ENCODE results near the gene ITPR3.

ITPR3 gene

DNA sequence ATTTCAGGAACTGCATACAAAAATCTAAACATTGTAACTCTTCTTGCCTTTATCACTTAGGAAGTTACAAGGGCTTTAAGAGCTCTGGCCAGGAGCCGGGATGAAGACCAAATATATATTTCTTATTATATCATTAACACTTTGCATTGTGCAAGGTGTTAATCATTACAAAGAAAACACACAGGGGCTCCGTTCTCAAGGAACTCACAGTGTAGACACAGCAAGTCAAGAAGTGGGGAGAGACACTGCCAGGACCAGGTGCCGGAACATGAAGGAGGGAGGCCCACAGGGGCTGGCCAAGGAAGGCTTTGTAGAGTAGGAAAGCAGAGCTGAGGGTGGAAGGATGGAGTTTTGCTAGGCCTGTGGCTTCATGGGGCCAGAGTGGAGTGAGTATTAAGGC lies 17.4 kb downstream of the ITPR3 start:
- no peak for DNase-seq (ENCODE audit: low read depth in 2 of 2)

DNA sequence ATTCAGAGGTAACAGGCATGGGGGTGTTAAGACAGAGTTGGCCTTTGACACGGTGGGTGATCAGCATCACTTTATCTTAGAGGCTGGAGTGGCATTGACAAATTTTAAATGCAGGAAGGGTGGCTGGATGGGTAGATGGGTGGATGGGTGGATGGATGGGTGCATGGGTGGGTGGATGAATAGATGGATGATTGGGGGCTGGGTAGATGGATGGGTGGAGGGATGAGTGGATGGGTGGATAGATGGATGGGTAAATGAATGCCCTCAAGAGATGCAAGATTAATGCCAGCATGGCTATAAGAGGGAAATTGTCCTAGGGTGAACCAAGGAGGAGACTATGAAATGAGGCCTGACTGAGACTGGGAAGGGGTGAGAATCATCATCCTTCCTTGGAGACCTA lies 18.4 kb downstream of the ITPR3 start:
- DNase-seq (ENCODE audit: low read depth in 2 of 2), result no peak

DNA sequence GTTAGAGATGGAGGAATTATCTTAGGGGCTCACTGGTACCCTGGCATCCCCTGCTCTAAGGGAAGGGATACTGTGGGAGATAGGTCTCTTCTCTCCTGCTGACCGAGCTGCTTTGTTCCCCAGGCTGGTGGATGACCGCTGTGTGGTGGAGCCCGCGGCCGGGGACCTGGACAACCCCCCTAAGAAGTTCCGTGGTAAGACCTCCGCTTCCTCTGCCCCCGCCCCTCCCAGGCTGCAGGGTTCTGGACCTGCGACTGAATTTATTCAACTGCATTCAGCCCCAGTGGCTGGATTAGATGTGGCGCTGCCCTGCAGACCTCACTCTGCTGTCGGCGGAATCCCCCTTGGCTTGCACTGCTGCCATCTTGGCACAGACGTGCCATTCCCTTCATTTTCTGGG lies 19.2 kb downstream of the ITPR3 start:
- no peak for DNase-seq (ENCODE audit: low read depth in 2 of 2)

DNA sequence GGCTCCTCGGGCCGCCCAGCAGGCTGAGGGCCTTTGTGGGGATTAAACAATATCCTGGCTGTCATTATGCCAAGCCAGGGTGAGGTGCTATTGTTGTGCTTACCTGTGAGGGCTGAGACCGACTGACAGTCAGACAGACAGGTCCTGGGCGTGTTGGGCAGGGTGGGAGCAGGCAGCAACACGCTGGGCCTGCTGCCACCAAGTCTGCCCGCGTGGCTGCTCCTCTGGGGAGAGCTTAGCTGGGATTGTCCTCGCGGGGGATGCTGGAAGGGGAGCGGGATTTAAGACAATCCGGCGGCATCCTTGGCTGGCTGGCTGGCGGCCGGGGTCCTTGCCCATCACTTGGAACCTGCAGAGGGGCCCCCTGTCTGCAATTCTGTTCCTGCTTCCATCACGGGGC lies 20.0 kb downstream of the ITPR3 start:
- no peak for DNase-seq (ENCODE audit: low read depth in 2 of 2)

DNA sequence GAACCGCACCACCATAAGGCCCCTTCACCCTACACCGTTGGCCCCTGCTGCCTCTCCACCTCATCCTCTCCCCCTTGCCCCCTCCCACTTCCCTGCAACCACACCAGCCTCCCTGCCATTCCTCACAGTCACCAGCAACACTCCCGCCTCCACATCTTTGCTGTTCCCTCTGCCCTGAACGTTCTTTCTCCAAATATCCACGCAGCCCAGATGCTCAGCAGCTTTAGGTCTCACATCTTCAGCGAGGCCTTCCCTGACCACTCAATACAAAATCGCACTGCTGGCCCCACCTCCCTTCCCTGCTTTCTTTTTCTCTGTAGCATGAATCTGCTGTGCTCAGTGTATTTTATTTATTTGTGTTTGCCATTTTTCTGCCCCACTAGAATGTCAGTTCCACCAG lies 20.5 kb downstream of the ITPR3 start:
- no peak for DNase-seq (ENCODE audit: low read depth in 2 of 2)

DNA sequence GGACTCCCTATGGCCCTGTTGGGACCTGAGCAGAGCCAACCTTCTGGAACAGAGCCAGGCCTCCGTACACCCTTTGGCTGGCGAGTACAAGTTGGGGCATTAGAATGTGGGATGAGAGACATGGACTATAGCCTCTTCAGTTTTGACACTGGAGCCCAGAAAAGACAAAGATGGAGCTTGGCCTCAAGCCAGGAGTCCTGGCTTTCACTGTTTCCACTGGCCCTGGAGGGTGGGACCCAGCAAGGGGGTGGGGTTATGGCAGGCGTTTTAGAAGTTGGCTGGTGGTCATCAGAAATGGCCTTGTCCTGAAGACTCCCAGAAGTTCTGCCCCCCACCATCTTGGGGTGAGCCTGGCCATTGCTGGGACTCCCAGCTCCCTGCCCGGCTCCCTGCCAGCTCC lies 21.8 kb downstream of the ITPR3 start:
- DNase-seq (ENCODE audit: low read depth in 2 of 2), result no peak

DNA sequence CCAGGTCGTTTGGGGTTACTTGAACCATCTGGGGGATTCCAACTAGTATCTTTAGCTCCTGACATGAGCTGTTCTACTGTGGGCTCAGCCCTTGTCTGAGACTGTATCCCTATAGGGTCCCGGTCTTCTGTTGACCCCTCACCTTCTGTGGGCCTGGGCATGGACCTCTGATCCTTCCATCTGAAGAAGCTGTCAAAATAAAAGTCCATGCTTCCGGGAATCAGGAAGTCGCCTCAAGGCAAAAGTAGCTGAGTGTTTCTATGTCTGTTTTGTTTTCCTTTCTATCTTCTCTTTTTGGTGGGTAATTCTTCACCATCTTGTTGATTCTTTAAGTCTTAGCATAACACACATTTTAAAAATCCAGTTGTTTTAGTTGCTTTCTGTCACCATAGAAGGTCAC lies 30.3 kb downstream of the ITPR3 start:
- no peak for DNase-seq (ENCODE audit: low read depth in 2 of 2)

DNA sequence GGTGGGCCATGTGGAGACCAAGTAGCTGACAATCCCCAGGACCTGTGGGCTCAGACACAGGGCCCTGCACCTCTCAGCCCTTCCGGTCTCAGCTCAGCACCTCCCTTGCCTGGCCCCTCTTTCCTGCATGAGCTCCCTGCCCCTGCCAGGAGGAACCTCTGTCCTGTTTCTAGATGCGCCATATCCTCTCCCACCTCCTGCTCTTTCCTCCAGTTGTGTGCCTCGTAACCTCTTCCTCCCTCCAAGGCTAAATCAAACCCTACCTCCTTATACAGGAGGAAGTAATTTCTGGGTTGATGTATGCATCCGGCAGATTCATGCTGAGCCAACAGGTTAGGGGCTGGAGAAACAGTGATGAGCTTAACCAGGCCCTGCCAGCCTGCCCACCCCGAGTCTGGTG lies 30.9 kb downstream of the ITPR3 start:
- DNase-seq (ENCODE audit: low read depth in 2 of 2), result no peak

DNA sequence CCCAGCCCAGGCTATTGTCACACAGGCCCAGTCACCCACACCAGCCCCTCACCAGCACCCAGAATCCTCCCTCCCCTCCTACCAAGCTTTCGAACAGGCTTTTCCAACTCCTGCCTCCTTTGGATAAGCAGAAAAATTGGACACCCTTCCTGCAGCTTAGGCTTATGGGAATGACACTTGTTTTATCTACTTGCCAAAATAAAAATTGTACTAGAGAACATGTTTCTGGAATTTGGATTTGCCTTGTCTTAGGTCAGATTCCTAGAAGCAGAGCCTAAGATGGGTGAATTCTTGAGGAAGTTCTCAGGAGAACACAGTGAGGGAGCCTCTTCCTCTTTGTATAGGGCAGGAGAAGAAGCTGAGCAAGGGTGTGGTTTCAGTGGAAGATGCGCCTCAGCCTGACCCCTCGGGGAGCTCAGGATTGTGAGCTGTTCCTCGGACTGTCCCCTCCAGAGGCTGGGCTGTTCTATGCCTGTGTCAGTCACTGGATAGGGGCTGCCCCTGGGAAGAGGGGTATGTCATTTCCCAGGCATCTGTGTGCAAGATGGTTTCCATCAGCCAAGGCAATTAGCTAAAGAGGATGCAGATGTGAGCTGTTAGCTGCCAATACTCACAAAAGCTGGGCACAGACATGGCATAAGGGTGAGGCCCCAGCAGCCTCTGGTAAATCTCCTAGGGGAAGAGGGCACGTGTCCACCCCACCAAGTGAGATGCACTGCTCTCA lies 33.9 kb downstream of the ITPR3 start:
- DNase-seq (ENCODE audit: low read depth in 2 of 2), result no peak

DNA sequence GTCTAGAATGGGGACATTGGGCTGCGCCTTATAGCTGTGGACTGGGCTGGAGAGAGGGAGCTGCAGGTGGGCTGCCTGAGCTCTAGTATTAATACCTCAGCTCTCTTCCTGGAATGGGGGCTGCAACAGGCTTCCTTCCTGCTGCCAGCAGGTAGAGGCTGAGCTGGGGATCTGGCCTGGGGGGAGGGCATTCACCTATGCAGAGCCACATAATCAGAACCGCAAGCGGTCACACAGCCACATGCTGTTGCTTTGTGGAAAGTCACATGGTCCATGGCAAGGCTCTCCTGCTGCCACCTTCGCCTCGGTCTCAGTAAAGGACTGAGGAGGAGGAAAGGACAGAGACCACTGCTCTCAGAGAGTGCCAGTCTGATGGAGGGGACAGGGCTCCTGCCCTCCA lies 35.7 kb downstream of the ITPR3 start:
- no peak for DNase-seq (ENCODE audit: low read depth in 2 of 2)

DNA sequence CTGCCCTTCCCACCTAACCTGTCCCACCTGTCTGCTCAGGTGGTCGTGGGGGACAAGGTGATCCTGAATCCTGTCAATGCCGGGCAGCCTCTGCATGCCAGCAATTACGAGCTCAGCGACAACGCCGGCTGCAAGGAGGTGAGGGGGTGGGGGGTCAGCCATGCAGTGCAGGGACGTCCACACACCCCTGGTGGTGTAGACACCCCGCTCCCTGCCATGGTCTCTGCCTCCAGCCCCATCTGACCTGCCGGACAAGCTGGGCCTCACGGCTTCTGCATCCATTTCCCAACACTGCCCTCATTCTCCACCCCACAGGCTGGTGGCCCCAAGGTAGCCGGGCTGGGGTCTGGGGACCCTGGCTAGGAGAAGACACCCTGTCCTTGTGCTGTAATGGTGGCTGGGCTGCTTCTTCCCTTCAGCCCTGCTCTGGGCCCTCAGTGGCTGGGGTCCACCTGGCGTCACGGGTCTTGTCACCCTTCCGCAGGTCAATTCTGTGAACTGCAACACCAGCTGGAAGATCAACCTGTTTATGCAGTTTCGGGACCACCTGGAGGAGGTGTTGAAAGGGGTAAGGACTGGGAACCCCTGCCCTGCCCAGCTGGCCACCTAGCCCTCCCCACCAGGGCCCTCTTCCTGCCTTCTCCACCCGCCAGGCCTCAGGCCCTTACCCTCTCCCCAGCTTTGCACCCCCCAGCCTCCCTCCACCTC lies 38.0 kb downstream of the ITPR3 start:
- no peak for DNase-seq (ENCODE audit: low read depth in 2 of 2)

DNA sequence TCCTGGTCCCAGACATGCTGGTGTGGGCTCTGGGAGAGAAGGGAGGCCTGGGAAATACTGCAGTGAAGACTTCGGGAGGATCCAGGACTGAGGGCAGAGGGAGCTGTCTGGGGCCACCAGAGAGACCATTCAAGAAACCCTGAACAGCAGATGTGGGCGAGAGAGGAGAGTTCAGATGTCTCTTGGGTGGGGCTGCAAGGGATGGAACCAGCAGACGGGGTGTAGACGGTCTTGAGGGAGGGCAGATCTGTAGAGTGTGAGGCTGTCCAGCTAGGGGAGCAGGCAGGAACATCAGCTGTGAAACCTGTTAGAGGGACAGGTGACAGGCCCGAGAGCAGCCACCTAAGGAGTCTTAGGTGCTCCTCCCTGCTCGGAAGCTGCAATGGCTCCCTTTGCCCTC lies 38.9 kb downstream of the ITPR3 start:
- DNase-seq (ENCODE audit: low read depth in 2 of 2), result no peak

DNA sequence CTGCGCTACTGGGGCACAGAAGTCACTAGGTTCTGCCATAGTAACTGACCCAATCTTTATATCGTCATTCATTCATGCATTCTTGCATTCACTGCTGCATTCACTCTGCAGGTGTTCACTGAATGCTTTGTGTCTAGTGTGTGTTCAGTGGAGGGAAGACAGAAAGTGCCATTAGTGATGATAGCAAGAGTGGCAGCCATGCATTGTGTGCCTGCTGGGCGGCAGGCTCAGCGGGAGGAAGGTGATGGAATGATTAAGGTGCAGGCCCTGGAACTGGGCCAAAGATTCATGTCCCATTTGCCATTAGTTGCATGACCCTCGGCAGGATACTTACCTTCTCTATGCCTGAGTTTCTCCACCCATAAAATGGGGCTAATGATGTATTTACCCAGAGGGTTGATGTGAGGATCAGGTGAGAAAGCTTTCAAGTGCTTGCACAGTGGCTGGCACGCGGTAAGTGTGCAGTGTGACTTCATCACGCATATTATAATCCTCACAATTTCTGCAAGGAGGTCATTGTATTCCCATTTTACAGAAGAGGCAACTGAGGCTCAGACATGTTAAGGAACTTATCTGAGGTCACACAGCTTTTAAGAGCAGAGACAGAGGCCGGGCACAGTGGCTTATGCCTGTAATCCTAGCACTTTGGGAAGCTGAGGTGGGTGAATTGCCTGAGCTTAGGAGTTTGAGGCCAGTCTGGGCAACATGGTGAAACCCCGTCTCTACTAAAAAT lies 40.1 kb downstream of the ITPR3 start:
- no peak for DNase-seq (ENCODE audit: low read depth in 2 of 2)

DNA sequence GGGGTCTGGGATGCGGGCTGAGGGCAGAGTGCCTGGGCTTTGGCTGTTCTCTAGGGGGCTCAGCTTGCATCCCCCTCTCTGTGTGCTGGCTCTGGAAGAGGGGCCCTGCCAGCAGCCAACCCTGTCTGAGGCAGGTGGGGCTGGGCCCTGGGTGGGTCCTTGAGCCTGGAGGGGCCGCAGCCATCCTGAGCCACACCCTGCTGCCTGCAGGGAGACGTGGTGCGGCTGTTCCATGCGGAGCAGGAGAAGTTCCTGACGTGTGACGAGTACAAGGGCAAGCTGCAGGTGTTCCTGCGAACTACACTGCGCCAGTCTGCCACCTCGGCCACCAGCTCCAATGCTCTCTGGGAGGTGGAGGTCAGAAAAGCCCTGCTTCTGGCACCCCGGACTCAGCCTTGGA lies 41.2 kb downstream of the ITPR3 start:
- DNase-seq (ENCODE audit: low read depth in 2 of 2), result no peak

DNA sequence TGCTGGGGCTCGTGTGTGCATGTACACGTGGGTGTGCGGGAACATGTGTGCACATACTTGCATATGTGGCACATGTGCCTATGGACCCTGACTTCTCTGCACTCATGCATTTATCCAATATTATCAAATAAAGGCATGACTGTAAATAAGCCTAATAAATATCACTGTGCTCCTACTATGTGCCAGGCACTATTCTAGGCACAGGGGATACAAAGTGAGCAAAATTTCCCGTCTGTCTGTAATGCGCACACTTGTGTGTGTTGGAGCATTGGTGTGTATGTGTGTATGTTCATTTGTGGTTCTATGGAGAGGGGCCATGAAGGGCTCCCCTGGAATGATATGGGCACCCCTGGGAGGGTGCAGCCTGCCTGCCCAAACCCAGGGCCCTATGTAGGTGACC lies 41.9 kb downstream of the ITPR3 start:
- no peak for DNase-seq (ENCODE audit: low read depth in 2 of 2)

DNA sequence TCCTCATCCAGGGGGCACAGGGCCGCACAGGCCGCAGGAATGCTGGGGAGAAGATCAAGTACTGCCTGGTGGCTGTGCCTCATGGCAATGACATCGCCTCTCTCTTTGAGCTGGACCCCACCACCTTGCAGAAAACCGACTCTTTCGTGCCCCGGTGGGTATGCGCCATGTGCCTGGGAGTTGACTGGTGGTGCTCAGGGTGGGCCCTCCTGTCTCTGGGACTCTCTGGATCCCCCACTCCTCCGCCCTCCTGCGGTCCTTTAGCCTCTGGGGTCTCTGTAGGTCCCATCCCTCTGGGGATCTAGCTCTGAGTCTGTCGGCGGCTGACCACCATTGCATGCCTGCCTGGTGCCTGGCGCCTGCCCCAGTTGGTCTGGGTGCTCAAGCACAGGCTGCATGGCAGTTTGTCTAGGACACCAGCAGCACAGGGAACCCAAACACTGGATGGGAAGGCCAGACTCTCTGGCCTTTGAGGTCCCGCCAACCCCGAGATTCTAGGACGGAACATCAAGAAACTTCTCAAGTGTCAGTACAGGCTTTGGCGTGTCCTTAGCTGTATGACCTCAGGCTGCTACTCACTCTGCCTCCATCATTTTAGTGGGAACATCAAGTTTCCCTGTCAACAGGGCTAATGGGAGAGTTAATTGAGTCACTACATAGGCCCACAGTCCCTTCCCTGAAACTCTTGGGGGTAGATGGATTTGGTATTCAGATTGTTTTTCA lies 42.8 kb downstream of the ITPR3 start:
- DNase-seq (ENCODE audit: low read depth in 2 of 2), result no peak

DNA sequence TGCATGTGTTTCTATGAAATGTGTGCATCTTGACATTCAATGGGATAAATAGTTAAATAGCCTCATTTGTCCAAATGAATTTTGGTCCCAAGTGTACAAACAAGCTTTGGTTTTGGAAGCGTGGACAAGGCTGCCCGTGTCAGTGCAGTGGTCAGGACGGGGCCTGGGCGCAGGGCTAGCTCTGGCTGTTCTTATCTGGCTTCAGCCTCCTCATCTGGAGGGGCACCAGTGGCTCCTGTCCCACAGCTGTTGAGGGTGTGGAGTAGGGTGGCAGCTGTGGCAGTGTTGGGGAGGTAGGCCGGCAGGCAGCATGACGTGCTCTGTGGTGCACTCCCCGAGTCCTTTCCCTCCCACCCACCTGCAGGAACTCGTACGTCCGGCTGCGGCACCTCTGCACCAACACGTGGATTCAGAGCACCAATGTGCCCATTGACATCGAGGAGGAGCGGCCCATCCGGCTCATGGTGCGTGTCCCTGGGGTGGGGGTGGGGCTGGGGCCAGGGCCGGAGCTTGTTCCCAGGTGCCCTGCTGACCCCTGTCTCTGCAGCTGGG lies 43.5 kb downstream of the ITPR3 start:
- no peak for DNase-seq (ENCODE audit: low read depth in 2 of 2)

DNA sequence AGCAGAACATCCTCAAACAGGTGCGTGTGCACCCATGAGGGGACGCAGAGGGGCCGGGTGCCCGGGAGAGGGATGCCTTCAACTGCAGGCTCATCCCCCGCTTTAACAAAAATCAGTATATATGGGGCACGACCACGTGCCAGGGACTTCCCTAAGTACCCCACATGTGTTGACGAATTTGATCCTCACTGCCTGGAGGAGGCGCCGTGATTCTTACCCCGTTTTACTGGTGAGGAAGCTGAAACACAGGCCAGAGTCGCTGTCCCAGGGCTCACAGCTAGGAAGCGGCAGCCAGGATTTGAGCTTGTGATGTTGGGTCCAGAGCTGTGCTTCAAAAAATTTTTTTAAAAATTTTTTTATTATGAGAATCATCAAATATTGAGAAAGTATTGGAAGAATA lies 44.8 kb downstream of the ITPR3 start:
- no peak for DNase-seq (ENCODE audit: low read depth in 2 of 2)

DNA sequence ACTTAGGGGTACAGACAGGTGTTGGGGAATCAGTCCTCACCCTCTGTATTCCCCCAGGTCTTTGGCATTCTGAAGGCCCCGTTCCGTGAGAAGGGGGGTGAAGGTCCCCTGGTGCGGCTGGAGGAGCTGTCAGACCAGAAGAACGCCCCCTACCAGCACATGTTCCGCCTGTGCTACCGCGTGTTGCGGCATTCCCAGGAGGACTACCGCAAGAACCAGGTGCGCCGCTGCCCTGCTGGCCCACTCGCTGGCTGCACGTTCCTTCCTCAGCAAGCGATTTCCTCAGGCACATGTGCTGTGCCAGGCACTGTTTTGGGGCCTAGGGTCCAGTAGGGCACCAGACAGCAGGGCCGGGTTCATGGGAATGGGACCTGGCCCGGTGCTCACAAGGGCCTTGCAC lies 46.0 kb downstream of the ITPR3 start:
- DNase-seq (ENCODE audit: low read depth in 2 of 2), result no peak

DNA sequence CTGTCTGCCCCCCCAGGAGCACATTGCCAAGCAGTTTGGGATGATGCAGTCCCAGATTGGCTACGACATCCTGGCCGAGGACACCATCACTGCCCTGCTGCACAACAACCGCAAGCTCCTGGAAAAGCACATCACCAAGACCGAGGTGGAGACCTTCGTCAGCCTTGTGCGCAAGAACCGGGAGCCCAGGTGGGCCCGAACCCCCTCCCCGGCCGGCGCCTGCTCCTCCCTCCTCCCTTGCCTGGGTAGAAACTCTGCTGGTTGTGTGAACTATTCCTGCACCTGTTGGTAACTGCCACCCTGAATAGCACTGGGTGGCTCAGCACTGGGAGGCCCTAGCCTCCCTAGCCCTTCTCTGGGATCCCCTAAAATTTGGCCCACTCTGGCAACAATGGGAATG lies 46.7 kb downstream of the ITPR3 start:
- DNase-seq (ENCODE audit: low read depth in 2 of 2), result no peak

DNA sequence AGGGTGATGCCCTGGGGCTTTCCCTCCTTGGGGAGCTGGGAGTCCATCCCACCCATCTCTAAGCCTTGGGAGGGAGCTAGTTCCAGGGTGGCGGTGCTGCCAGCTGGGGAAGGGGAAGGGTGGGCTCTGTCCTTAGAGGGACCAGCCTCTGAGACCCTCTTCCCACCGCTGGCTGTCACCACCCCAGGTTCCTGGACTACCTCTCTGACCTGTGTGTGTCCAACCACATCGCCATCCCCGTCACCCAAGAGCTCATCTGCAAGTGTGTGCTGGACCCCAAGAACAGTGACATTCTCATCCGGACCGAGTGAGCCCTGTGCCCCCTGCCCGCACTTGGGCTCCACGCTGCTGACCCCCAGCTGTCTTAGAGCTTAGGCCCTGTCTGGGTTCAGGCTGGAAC lies 47.2 kb downstream of the ITPR3 start:
- no peak for DNase-seq (ENCODE audit: low read depth in 2 of 2)

DNA sequence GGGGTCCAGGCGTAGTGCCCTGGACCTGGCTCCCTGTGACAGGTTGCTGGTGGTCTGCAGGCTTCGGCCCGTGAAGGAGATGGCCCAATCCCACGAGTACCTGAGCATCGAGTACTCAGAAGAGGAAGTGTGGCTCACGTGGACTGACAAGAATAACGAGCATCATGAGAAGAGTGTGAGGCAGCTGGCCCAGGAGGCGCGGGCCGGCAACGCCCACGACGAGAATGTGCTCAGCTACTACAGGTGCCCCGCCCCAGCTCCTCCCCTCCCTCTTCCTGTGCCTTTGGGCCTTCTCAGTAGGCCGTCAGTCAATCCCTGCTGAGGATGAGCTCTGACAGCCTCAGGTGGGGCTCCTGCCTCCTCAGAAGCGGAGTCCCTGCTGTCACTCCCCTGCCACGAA lies 47.8 kb downstream of the ITPR3 start:
- DNase-seq (ENCODE audit: low read depth in 2 of 2), result no peak

All from stimulated activated CD8-positive, alpha-beta memory T cell treated with anti-CD3 and anti-CD28 coated beads, Interleukin-15, amount 100 ng/mL, for 4 hours (primary cell).